HG03521 (cell line): ENCODE measurements around the gene DSP.

Experiments used
- ATAC-seq: cut with Tn5 transposase; IDR thresholded peaks from one replicate; pipeline ENCODE4 v1.9.1; 2021; ENCODE audit warnings: mild to moderate bottlenecking, moderate library complexity; ENCODE audit not compliant: unreplicated experiment

The DSP gene

GRCh38 chr6:7558781-7559180 is 17.3 kb downstream of the DSP start:
- no peak for ATAC-seq

GRCh38 chr6:7559196-7559595 is 17.7 kb downstream of the DSP start:
- ATAC-seq = no peak

GRCh38 chr6:7559651-7560385 is 18.3 kb downstream of the DSP start:
- no peak for ATAC-seq

- no peak for ATAC-seq
Observed at GRCh38 chr6:7561153-7561964, 19.9 kb downstream of the DSP start.

- no peak for ATAC-seq
Observed at GRCh38 chr6:7562769-7563168, 21.3 kb downstream of the DSP start.

GRCh38 chr6:7566107-7566506 is 24.6 kb downstream of the DSP start:
- no peak for ATAC-seq

GRCh38 chr6:7566617-7567173 is 25.2 kb downstream of the DSP start:
- ATAC-seq = no peak

GRCh38 chr6:7568021-7568420 is 26.6 kb downstream of the DSP start:
- no peak for ATAC-seq

- no peak for ATAC-seq
Observed at GRCh38 chr6:7569082-7569481, 27.6 kb downstream of the DSP start.

- no peak for ATAC-seq
Observed at GRCh38 chr6:7572213-7572943, 30.9 kb downstream of the DSP start.

GRCh38 chr6:7574500-7574899 is 33.0 kb downstream of the DSP start:
- ATAC-seq = no peak

- ATAC-seq = no peak
Observed at GRCh38 chr6:7578516-7578915, 37.0 kb downstream of the DSP start.

- ATAC-seq = no peak
Observed at GRCh38 chr6:7578931-7579330, 37.5 kb downstream of the DSP start.

- ATAC-seq = no peak
Observed at GRCh38 chr6:7579851-7580250, 38.4 kb downstream of the DSP start.

GRCh38 chr6:7580537-7580926 is 39.1 kb downstream of the DSP start:
- ATAC-seq = no peak

- ATAC-seq = no peak
Observed at GRCh38 chr6:7580927-7581618, 39.6 kb downstream of the DSP start.

- no peak for ATAC-seq
Observed at GRCh38 chr6:7585287-7585930, 43.9 kb downstream of the DSP start.

GRCh38 chr6:7587631-7588100 is 46.2 kb downstream of the DSP start:
- no peak for ATAC-seq

- ATAC-seq = no peak
Observed at GRCh38 chr6:7588506-7588905, 47.0 kb downstream of the DSP start.

GRCh38 chr6:7589221-7589620 is 47.8 kb downstream of the DSP start:
- no peak for ATAC-seq
